ENCODE measurements around the gene DHX34.

- TF ChIP-seq CTCF (IDR thresholded peaks at IDR 0.05; ENCODE audit: low read depth, low read length) (no peak), EZH2phosphoT487 (IDR thresholded peaks at IDR 0.05; ENCODE audit: low read depth) (no peak)
These were observed 8.5 kb upstream of the DHX34 start for GRCh38 chr19:47340477-47341208.
